Uterus (tissue), 2 donors: ENCODE data around the gene TUBB3.

ENCODE experiments used
- CTCF ChIP-seq, 4 experiments: fragments of 200-600 bp in 2 of 4; fragments of 450-650 bp in 2 of 4; sonication (generic) in 2 of 4; IDR thresholded peaks; one replicate each; pipeline ENCODE4 v1.5.1; 2016 to 2019; ENCODE audit warnings: antibody characterized with exemption in 4 of 4, mild to moderate bottlenecking in 2 of 4, moderate library complexity in 1 of 4
- POLR2A ChIP-seq, 2 donors: fragments of 450-650 bp; IDR thresholded peaks; one replicate each; pipeline ENCODE4 v1.6.1; 2016; ENCODE audit warnings: antibody characterized with exemption in 2 of 2, mild to moderate bottlenecking in 1 of 2, moderate library complexity in 1 of 2

- TF ChIP-seq CTCF (IDR thresholded peaks at IDR 0.05) (no peak), POLR2A (IDR thresholded peaks at IDR 0.05) (no peak)
Measured at GRCh38 chr16:89920723-89921122, 2.4 kb upstream of the TUBB3 start.
